Ishikawa (cell line): Measurements from ENCODE around the gene RHBDF2.

Experiments
- CEBPB ChIP-seq: IDR thresholded peaks from 2 replicates; pipeline ENCODE4 v1.6.1; 2012
- CREB1 ChIP-seq: IDR thresholded peaks from 2 replicates; pipeline ENCODE4 v1.6.1; 2012; ENCODE audit warnings: low read depth
- EGR1 ChIP-seq: IDR thresholded peaks from 2 replicates; pipeline ENCODE4 v1.6.1; 2012
- EP300 ChIP-seq: IDR thresholded peaks from 2 replicates; pipeline ENCODE4 v1.6.1; 2012; ENCODE audit warnings: borderline replicate concordance
- FOXM1 ChIP-seq: IDR thresholded peaks from 2 replicates; pipeline ENCODE4 v1.6.1; 2012; ENCODE audit warnings: low read depth, borderline replicate concordance
- MAX ChIP-seq: IDR thresholded peaks from 2 replicates; pipeline ENCODE4 v1.6.1; 2012
- NFIC ChIP-seq: IDR thresholded peaks from 2 replicates; pipeline ENCODE4 v1.6.1; 2012
- RAD21 ChIP-seq: IDR thresholded peaks from 2 replicates; pipeline ENCODE4 v1.6.1; 2012; ENCODE audit warnings: low read depth
- REST ChIP-seq: IDR thresholded peaks from 2 replicates; pipeline ENCODE4 v1.6.1; 2012; ENCODE audit warnings: low read depth, mild to moderate bottlenecking
- TAF1 ChIP-seq: IDR thresholded peaks from 2 replicates; pipeline ENCODE4 v1.6.1; 2012; ENCODE audit warnings: low read depth, mild to moderate bottlenecking
- TCF12 ChIP-seq: IDR thresholded peaks from 2 replicates; pipeline ENCODE4 v1.6.1; 2012; ENCODE audit warnings: low read depth
- TEAD4 ChIP-seq: IDR thresholded peaks from 2 replicates; pipeline ENCODE4 v1.6.1; 2012
- YY1 ChIP-seq: IDR thresholded peaks from 2 replicates; pipeline ENCODE4 v1.6.1; 2012; ENCODE audit warnings: low read depth
- ZBTB7A ChIP-seq: IDR thresholded peaks from 2 replicates; pipeline ENCODE4 v1.6.1; 2012; ENCODE audit warnings: low read depth
- TF ChIP-seq, protein P1 (sequence below): IDR thresholded peaks from 2 replicates; pipeline ENCODE4 v1.6.1; 2012

RHBDF2 gene

GRCh38 chr17:76435751-76436150 lies 65.5 kb downstream of the RHBDF2 start:
- TF ChIP-seq TAF1 (no peak), TEAD4 (no peak), RAD21 (no peak), EP300 (no peak), NFIC (no peak), CREB1 (no peak), EGR1 (no peak), YY1 (no peak), MAX (no peak), FOXM1 (no peak), REST (no peak), CEBPB (no peak), ZBTB7A (no peak), TCF12 (no peak)
- TF ChIP-seq, protein P1, sequence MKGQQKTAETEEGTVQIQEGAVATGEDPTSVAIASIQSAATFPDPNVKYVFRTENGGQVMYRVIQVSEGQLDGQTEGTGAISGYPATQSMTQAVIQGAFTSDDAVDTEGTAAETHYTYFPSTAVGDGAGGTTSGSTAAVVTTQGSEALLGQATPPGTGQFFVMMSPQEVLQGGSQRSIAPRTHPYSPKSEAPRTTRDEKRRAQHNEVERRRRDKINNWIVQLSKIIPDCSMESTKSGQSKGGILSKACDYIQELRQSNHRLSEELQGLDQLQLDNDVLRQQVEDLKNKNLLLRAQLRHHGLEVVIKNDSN = no peak

- TF ChIP-seq EP300 = no peak
- no peak for TF ChIP-seq EGR1
- no peak for TF ChIP-seq ZBTB7A
- TF ChIP-seq MAX = no peak
- no peak for TF ChIP-seq TCF12
- TF ChIP-seq, protein P1 = no peak
- TF ChIP-seq TEAD4 = no peak
- no peak for TF ChIP-seq REST
- TF ChIP-seq CEBPB = no peak
- TF ChIP-seq FOXM1 = no peak
- no peak for TF ChIP-seq YY1
- no peak for TF ChIP-seq RAD21
- no peak for TF ChIP-seq CREB1
- no peak for TF ChIP-seq TAF1
- TF ChIP-seq NFIC = no peak
Observed at GRCh38 chr17:76434870-76435269, 66.4 kb downstream of the RHBDF2 start.

DNA sequence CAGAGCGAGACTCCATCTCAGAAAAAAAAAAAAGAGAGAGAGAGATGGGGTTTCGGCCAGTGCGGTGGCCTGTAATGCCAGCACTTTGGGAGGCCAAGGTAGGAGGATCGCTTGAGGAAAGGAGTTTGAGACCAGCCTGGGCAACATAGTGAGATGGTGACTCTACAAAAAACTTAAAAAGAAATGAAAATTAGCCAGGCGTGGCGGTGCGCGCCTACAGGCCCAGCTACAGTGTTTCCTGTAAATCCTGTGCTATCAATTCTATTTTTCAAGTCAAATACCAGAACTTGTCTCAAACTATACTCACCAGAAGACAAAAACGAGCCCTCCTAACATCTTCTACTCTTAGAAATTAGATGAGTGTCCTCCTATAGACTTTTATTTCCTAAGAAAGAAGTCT lies 67.5 kb downstream of the RHBDF2 start:
- no peak for TF ChIP-seq FOXM1
- no peak for TF ChIP-seq RAD21
- TF ChIP-seq CREB1 = no peak
- no peak for TF ChIP-seq CEBPB
- TF ChIP-seq TEAD4 = no peak
- no peak for TF ChIP-seq TCF12
- no peak for TF ChIP-seq EP300
- TF ChIP-seq NFIC = no peak
- TF ChIP-seq TAF1 = no peak
- no peak for TF ChIP-seq EGR1
- TF ChIP-seq ZBTB7A = no peak
- no peak for TF ChIP-seq REST
- TF ChIP-seq, protein P1 = no peak
- no peak for TF ChIP-seq MAX
- TF ChIP-seq YY1 = no peak
